ENCODE results near the gene NR6A1.

- TF ChIP-seq, protein P1, sequence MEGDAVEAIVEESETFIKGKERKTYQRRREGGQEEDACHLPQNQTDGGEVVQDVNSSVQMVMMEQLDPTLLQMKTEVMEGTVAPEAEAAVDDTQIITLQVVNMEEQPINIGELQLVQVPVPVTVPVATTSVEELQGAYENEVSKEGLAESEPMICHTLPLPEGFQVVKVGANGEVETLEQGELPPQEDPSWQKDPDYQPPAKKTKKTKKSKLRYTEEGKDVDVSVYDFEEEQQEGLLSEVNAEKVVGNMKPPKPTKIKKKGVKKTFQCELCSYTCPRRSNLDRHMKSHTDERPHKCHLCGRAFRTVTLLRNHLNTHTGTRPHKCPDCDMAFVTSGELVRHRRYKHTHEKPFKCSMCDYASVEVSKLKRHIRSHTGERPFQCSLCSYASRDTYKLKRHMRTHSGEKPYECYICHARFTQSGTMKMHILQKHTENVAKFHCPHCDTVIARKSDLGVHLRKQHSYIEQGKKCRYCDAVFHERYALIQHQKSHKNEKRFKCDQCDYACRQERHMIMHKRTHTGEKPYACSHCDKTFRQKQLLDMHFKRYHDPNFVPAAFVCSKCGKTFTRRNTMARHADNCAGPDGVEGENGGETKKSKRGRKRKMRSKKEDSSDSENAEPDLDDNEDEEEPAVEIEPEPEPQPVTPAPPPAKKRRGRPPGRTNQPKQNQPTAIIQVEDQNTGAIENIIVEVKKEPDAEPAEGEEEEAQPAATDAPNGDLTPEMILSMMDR (IDR thresholded peaks at IDR 0.05) = no peak
- TF ChIP-seq POLR2A (IDR thresholded peaks at IDR 0.05) = no peak
Observed at GRCh38 chr9:124576751-124577150, 194.4 kb downstream of the NR6A1 start.
